NCI-H510A (cell line): ENCODE results near the gene RPP25L.
A peak's percentile ranks its signal among the peaks of the same experiment; 100 is the strongest.
"Not testable (repeated sequence)": the region's sequence is repeated elsewhere in the genome, so short reads cannot be mapped to it uniquely, and the experiment has no call there.

Experiments
- DNase-seq: peaks from one replicate; lab custom pipeline; 2025; lab: John Stamatoyannopoulos, UW

RPP25L gene, protein sequence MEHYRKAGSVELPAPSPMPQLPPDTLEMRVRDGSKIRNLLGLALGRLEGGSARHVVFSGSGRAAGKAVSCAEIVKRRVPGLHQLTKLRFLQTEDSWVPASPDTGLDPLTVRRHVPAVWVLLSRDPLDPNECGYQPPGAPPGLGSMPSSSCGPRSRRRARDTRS

GRCh38 chr9:34611811-34612787, at the start of gene RPP25L:
RPP25L (minus strand) TSS chr9:34612097; CDS start chr9:34611296, 801 bp downstream.
- peak; percentile 41 for DNase-seq

DNA sequence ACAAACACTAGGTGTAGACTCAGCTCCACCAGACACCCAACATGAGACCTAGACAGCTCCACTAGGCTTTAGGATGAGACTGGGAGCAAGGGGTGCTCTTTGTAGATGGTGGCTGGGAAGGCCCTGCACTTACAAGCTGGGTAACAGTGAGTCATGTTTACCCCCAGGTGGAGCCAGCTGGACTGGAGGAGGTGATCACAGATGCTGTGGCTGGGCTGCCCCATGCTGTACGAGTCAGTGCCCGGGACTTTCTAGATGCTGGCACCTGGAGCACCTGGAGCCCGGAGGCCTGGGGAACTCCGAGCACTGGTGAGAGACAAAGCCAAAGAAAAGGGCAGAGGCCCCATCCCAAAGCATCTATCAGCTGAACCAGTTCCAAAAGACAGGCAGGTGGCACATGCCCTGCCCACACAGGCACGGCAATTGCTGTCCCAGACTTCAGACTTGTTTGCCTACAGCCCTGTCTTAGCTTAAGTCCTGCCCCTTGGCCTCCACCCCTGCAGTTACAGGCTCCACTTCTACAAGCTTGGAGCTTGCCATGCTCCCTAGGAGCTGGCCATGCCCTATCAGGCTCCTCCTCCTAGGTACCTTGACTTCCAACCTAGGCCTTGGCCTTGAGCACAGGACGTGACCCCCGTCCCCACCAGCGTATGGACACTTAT, 47.8 kb upstream of the RPP25L start:
- no peak for DNase-seq

GRCh38 chr9:34658461-34658860, 46.6 kb upstream of the RPP25L start:
- DNase-seq, result no peak

- DNase-seq, result no peak
Measured at GRCh38 chr9:34656992-34657391, 45.1 kb upstream of the RPP25L start.

GRCh38 chr9:34655394-34655793, 43.5 kb upstream of the RPP25L start:
- DNase-seq, result no peak

GRCh38 chr9:34654323-34655051, 42.6 kb upstream of the RPP25L start:
- no peak for DNase-seq

GRCh38 chr9:34653151-34654072, 41.5 kb upstream of the RPP25L start:
- no peak for DNase-seq

- DNase-seq, result no peak
Measured at GRCh38 chr9:34652602-34653000, 40.7 kb upstream of the RPP25L start.

- DNase-seq, result peak; percentile 58
Measured at GRCh38 chr9:34651876-34652601, 40.1 kb upstream of the RPP25L start, which contains the start of gene IL11RA. IL11RA (plus strand) TSS chr9:34652185; CDS start chr9:34655218, 3,033 bp downstream.

- DNase-seq, result no peak
Measured at GRCh38 chr9:34651321-34651720, 39.4 kb upstream of the RPP25L start.

- DNase-seq, result no peak
Measured at GRCh38 chr9:34650816-34651215, 38.9 kb upstream of the RPP25L start.

GRCh38 chr9:34648673-34649072, 36.8 kb upstream of the RPP25L start:
- no peak for DNase-seq

DNA sequence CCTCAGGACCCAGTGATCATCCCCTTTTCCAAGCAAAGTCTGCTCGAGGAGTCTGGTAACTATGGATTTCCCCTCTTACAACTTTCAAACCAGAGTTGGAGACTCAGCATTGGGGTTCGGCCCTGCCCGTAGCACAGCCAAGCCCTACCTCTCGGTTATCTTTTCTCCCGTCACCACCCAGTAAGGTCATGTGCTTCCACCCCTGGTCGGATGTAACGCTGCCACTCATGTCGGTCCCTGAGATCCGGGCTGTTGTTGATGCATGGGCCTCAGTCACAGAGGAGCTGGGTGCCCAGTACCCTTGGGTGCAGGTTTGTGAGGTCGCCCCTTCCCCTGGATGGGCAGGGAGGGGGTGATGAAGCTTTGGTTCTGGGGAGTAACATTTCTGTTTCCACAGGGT, 35.8 kb upstream of the RPP25L start:
- DNase-seq, result no peak

DNA sequence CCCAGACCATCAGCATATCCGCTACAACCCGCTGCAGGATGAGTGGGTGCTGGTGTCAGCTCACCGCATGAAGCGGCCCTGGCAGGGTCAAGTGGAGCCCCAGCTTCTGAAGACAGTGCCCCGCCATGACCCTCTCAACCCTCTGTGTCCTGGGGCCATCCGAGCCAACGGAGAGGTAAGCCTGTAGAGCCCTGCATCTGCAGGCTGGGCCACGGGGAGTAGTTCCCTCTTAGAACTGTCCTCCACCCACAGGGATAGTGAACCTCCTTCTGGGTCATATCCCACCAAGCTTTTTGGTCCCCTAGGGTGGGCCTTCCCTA, 35.1 kb upstream of the RPP25L start:
- DNase-seq, result no peak

GRCh38 chr9:34646211-34647083, 34.5 kb upstream of the RPP25L start, which contains the start of gene GALT:
GALT (plus strand) TSS chr9:34646675; CDS start chr9:34646705, 30 bp downstream.
- peak; percentile 78 for DNase-seq

DNA sequence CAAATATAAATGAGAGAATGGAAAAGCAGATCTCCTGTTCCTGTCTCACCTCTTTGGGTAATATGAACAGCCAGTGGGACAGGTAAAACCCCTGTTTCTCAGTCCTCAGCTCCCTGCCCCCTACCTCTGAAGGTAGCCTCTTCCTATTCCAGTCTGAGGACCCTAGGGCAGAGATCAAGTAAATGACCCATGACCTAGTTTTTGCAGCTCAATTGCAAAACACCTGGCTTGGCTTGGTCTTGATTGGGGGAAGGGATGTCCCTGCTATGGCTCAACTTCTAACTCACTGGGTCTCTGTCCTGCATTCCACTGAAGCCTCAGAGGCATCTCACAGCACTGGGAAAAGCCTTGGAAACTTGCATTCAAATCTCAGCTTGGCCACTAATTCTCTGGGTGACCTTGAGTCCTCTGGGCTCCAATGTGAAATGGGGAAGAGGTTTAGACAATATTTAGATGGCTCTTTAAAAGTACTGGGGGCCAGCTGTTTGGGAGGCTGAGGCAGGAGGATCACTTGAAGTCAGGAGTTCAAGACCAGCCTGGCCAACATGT, 32.9 kb upstream of the RPP25L start:
- no peak for DNase-seq

- DNase-seq, result no peak
Measured at GRCh38 chr9:34642679-34643078, 30.8 kb upstream of the RPP25L start.

- DNase-seq, result not testable (repeated sequence)
Measured at GRCh38 chr9:34639322-34639721, 27.4 kb upstream of the RPP25L start.

DNA sequence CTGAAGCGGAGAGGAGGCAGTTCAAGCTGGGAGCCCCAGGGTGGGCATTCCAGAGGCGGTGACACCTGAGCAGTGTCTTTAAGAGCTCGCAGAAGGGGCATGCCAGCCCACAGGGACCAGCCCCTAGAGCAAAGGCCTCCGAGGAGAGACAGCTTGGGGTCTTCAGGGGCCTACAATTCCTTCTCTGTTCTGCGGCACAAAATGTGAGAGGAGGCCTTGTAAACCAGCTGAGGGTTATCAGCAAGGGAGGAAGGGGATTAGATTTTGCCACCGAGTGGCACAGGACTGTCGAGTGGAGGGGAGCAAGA, 26.2 kb upstream of the RPP25L start:
- no peak for DNase-seq
